ENCODE measurements around the gene KLK14.

DNA sequence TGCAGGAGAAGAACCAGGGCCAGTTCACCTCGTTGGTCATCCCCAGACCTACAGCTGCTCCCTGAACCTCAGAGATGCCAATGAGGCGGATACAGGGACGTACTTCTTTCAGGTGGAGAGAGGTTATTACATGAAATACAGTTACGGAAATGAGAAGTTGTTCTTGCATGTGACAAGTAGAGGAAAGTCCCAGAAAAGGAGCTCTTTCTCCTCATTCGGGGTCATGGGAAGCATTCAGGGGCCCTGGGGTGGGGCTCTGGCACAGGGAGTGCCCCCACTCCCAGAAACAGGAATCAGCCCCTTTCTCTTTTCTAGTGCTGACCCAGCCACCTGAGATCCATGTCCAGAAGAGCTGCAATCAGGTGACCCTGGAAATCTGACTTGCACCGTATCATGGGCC is 37.5 kb upstream of the KLK14 start:
- TF ChIP-seq, protein P1, sequence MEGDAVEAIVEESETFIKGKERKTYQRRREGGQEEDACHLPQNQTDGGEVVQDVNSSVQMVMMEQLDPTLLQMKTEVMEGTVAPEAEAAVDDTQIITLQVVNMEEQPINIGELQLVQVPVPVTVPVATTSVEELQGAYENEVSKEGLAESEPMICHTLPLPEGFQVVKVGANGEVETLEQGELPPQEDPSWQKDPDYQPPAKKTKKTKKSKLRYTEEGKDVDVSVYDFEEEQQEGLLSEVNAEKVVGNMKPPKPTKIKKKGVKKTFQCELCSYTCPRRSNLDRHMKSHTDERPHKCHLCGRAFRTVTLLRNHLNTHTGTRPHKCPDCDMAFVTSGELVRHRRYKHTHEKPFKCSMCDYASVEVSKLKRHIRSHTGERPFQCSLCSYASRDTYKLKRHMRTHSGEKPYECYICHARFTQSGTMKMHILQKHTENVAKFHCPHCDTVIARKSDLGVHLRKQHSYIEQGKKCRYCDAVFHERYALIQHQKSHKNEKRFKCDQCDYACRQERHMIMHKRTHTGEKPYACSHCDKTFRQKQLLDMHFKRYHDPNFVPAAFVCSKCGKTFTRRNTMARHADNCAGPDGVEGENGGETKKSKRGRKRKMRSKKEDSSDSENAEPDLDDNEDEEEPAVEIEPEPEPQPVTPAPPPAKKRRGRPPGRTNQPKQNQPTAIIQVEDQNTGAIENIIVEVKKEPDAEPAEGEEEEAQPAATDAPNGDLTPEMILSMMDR (IDR thresholded peaks at IDR 0.05), result no peak
- no peak for TF ChIP-seq POLR2A (IDR thresholded peaks at IDR 0.05)

Data from lower leg skin (tissue), 3 donors.